ENCODE data around the gene VAMP1.
A peak's percentile ranks its signal among the peaks of the same experiment; 100 is the strongest.
"Not testable (repeated sequence)": the region's sequence is repeated elsewhere in the genome, so short reads cannot be mapped to it uniquely, and the experiment has no call there.

The VAMP1 gene

DNA sequence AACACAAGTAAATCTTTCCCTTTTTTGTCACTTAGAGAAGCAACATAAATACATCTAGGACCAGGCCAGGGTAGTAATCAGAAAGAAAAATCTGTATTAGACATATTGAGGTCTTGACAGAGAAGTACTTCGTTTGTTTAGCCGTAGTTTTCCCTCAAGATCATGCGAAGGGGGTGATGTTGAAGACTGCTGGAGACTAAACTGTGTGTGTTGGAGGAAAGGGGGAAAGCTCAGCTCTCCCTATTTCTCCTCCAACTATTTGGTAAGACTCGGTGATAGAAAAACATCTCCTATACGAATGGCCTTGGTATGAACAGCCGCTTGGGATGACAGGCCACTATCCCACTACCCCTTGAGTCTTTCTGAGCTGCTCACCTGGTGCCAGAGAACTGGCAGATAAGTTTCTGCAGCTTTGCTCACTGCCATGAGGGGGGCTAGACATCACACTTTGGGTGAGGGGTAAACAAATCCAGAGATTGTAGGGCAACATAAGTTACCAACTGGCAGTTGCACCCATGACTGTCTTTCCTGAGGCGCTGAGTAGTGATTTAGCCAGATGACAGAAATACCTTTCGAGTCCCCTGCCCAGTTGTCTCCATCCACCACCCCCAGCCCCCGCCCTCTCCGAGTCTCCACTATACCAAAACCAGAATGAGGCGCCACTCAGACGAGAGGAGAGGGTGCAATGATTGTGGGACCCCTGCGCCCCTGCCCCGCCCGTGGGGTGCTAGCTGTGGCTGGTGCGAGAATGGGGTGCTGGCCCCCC is 685 bp downstream of the VAMP1 start:
- DNase-seq (ENCODE audit: low read depth in 2 of 2, low spot score in 1 of 2) = no peak

DNA sequence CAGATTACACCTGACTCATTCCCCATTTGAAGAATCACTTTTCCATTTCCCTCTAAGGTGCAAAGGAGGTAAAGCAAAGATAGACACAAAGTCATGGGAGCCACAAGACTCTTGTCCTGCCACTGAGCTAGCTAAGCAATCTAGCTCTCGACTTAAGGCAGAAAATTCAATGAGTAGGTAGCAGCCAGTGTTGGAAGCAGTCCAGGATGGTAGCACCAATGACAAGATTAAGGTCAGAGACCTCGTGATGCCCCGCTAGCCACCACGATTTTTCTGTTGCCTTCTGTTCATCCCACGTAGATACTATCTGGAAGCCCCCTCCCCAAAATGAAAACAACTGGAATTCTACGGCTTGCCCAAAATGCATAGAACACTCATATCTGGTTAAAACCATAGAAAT is 1.4 kb downstream of the VAMP1 start:
- no peak for DNase-seq (ENCODE audit: low read depth in 2 of 2, low spot score in 1 of 2)

DNA sequence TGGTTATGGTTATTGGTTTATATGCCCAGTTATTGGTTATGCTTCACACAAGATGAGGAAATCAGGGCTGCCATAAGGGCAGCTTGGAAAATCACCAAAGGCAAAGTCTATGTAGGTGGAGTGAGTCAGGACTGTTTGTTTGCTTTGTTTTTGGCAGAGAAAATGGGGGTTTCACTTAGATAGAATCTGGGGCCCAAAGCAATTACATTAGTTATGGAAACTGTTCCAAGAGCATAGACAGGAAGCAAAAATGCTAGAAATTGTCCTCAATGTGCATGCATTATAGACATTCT is 2.2 kb downstream of the VAMP1 start:
- no peak for DNase-seq (ENCODE audit: low read depth in 2 of 2, low spot score in 1 of 2)

DNA sequence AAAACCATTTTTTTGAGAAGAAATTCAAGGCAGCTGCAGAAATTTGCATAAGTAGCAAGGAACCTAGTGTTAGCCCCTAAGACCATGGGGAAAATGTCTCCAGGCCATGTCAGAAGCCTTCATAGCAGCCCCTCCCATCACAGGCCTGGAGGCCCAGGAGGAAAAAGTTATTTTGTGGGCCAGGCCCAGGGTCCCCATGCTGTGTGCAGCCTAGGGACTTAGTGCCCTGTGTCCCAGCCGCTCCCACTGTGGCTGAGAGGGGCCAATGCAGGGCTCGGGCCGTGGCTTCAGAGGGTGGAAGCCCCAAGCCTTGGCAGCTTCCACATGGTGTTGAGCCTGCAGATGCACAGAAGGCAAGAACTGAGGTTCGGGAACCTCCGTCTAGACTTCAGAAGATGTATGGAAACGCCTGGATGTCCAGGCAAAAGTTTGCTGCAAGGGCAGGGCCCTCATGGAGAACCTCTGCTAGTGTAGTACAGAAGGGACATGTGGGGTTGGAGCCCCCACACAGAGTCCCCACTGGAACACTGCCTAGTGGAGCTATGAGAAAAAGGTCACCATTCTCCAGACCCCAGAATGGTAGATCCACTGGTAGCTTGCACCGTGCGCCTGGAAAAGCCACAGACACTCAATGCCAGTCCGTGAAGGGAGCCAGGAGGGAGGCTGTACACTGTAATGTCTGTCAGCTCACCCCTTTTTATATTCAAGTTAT is 2.8 kb downstream of the VAMP1 start:
- not testable (repeated sequence) for DNase-seq (ENCODE audit: low read depth in 2 of 2, low spot score in 1 of 2)

DNA sequence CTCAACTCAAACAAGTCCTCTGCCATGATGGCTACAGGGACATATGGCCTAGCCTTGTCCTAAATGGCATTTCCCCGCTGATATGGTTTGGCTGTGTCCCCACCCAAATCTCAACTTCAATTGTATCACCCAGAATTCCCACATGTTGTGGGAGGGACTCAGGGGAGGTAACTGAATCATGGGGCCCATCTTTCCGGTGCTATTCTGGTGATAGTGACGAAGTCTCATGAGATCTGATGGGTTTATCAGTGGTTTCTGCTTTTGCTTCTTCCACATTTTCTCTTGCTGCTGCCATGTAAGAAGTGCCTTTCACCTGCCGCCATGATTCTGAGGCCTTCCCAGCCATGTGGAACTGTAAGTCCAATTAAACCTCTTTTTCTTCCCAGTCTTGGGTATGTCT is 3.7 kb downstream of the VAMP1 start:
- not testable (repeated sequence) for DNase-seq (ENCODE audit: low read depth in 2 of 2, low spot score in 1 of 2)

DNA sequence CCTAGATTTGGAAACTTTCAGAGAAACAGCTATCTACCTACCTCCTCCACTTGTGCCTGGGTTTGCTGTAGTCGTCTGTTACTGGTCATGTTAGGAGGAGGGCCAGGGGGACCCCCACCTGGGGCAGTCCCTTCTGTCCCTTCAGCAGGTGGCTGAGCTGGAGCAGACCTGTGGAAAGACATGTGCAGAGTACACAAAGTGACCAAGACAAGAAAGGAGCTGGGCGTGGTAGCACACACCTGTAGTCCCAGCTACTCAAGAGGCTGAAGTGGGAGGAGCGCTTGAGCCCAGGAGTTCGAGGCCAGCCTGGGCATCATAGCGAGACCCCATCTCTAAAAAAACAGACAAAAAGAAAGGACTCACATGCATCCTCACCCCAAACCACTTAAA is 4.3 kb downstream of the VAMP1 start:
- no peak for DNase-seq (ENCODE audit: low read depth in 2 of 2, low spot score in 1 of 2)

DNA sequence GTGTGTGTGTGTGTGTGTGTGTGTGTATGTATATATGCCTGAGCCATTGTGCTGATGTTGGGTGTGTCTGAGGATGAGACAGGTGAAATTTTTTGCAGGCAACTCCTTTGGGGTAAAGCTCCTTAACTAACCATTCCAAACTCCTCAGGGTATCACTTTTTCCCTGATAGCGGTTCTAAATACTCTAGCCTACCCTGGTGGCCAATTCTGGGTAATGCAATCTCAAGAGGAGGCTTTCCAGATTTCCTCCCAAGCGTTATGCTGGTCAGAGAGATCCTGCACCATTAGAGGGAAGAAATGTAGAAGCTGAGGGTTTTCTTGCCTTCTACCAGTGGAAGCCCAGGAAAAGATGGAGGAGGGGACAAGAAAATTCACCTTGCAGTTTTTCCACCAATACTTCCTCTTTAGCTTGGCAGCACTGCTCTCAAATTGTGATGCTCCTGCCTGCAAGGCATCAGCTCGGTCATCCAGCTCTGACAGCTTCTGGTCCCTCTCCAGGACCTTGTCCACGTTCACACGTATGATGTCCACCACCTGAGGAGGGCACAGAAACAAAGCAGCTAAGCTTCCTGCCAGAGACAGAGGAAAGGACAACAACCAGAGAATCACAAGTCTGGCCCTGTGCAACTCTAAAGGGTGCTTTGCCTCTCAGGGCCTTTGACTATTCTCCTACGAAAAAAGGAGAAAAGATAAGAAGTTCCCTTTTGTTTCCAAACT is 4.9 kb downstream of the VAMP1 start:
- no peak for DNase-seq (ENCODE audit: low read depth in 2 of 2, low spot score in 1 of 2)

DNA sequence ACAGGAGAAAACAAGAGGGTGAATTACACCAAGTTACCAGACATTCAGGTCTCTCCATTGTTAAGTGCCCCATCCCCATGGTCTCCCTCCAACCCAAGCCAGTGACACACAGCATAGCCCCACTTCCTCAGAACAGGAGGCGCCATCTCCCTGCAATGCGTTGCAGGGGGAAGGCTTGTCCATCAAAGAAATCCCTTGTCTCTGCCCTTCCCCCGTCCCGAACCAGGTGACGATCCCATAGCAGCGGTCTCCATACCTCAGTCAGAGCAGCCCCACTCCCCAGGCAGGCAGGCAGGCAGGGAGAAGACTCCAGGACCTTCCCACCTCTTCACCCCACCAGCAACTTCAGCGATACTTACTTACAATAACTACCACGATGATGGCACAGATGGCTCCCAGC is 5.9 kb downstream of the VAMP1 start:
- DNase-seq (ENCODE audit: low read depth in 2 of 2, low spot score in 1 of 2) = no peak

DNA sequence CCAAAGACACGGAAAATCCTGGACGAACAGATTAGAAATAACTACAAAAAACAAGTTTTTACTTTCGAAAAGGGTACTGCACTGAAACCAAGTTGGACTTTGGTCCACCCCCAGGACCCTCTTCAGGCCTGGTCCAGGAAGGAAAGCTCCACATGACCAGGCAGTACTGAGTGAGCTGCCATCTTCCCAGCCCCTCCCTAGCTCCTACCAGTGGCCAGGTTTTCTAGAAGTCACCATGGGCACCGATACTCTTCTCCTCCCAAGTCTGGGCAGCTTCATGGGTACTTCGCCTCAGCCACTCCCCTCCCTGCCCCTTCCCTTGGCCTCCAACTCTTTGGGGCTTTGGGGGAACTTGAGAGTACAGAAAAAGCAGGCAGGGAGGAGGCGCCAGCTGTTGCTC is 6.6 kb downstream of the VAMP1 start:
- no peak for DNase-seq (ENCODE audit: low read depth in 2 of 2, low spot score in 1 of 2)

DNA sequence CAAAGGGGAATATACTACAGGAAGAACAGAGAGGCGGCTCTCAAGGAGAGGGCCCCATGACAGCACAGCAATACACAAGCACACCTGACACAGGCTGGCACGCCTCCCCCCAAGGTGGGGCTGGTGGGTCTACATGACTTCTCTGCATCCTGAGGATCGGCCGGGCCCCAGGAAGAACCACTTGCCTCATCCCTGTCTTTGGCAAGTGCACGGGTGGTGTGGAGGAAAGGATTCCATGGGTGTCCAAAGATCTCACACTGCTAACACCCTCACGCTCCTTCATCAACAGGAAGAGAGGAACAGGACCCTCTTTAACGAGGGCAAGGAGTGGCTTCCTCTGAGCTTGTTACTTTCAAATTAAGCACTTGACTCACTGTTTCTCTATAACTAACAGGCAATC is 7.3 kb downstream of the VAMP1 start:
- no peak for DNase-seq (ENCODE audit: low read depth in 2 of 2, low spot score in 1 of 2)

DNA sequence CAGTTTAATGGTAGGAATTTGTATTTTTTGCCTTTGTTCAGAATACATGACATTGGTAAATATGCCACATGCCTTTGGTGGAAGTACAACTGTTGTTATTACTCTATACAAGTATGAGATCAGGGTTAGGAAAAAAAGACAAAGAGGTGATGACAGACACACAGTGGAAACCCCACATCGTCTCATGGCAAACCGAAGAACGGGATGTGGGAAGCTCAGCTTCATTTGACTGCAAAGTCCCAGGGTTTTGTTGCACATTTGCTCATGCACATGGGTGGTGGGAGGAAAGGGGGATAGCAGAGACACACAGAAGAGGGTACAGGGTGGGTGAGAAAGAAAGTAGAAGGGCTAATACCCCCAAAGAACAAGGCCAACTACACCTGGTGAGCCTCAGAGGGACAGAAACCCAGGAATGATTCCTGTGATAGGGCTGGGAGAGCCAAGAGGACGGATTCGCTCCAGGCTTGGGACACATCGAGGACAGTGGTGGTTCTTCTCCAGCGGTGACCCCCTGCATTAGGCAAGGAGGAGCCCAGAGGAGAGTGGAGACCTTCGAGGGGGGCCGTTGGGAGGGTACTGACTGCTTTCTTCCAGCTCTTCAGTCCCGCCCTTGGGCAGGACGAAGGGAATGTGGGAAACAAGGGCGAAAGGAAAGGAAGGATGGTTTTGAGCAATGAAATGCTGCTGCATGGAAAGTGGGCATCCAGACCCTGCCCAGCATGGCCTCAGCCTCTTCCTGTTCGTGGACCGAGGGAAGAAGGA is 8.1 kb downstream of the VAMP1 start:
- no peak for DNase-seq (ENCODE audit: low read depth in 2 of 2, low spot score in 1 of 2)

DNA sequence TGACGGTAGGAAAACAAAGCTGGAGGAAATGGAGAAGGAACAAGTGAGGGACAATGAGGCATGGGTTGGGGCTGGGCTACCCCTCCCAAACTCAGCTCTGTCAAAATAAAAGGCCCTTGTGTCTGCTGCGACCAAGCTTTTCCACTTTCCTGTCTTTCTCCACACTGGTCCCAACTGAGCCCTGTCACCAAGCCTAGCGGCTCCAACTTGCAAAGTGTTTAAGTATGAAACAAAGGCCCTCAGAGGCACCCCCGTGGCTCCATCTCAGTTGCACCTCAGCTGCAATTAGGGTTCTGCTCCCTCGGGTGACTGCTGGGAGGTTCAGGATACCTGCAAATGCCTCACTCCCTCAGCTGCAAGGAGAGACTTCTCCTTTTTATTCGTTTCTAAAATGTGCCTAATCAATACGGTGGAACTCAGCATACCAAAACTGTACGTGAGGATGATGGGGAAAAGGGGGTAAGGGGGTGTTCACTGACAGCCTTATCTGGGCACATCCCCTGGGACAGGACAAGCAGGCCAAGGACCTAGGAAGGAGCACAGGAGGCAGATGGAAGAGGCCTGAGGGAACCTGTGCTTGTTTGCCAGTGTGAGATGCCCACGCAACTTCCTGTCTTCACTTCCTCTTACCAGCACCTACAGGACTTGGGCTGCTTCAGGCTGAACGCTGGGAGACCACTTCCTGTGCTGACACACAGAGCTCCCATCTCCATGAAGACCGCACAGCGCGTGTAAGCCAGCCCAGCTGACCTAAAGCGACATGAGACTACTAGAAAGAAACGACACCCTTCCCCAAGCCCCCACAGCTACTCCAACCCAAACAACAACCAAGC is 8.9 kb downstream of the VAMP1 start:
- peak; percentile 53 to 65 for DNase-seq (ENCODE audit: low read depth in 2 of 2, low spot score in 1 of 2)

DNA sequence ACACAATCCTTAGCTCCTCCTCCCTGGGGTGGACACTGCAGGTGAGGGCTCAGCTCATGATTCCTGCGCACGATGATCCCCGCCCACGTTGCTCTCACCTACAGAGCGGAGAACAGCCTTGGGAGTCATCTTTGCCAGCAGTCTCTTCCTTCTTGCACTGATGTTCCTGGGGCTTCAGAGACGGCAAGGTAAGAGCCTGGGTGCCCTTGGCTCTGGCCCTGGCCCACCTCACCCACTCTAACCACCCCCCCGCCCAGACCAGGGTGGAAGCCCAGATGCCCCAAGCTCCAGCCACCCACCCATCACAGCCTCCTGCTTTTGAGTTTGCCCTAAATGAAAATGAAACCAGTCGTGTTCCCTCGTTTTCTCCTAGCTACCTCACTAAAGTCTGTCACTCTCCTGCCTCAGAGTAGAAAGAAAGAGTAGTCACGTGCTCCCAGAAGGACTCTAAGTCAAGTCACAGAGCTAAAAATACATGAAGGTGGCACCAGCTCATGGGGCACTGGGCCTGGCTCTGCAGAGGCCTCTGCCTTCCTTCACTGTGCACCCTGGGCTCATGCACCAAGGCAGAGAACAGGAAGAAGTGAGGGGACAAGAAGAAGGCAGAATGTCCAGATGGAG is 9.6 kb downstream of the VAMP1 start:
- no peak for DNase-seq (ENCODE audit: low read depth in 2 of 2, low spot score in 1 of 2)

DNA sequence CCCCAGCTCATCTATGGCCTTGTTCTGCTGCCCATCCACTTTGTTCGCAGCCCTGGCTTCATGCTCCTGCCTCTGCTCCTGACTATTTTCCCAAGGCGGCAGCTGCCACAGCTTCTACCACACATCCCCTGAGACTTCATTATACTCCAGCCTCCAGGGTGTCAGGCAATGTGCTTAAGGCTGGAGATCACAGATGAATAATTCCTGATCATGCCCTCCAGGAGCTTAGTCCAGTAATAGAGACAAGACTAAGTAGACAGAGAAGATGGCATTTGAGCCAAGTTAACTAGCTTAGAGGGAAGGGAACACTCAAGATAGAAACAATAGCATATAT is 11.5 kb downstream of the VAMP1 start:
- DNase-seq (ENCODE audit: low read depth in 2 of 2, low spot score in 1 of 2) = no peak

DNA sequence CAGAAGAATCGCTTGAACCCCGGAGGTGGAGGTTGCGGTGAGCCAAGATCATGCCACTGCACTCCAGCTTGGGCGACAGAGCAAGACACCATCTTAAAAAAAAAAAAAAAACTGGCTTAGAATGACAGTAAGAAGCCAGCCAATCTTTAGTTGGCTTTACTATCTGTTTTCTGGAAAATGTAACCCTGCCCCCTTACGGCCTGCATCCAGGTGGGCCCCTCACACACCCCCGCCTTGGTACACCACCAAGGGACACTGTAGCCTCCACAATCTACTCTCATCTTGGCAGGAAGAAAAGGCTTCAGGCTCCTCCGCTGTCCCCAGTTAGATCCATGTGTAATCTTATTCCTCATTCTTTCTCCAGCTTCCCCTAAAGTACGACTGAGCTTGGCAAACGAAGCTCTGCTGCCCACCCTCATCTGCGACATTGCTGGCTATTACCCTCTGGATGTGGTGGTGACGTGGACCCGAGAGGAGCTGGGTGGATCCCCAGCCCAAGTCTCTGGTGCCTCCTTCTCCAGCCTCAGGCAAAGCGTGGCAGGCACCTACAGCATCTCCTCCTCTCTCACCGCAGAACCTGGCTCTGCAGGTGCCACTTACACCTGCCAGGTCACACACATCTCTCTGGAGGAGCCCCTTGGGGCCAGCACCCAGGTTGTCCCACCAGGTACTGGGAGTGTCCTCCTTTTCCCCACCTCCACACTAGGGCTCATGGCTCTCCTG is 12.0 kb downstream of the VAMP1 start:
- no peak for DNase-seq (ENCODE audit: low read depth in 2 of 2, low spot score in 1 of 2)

DNA sequence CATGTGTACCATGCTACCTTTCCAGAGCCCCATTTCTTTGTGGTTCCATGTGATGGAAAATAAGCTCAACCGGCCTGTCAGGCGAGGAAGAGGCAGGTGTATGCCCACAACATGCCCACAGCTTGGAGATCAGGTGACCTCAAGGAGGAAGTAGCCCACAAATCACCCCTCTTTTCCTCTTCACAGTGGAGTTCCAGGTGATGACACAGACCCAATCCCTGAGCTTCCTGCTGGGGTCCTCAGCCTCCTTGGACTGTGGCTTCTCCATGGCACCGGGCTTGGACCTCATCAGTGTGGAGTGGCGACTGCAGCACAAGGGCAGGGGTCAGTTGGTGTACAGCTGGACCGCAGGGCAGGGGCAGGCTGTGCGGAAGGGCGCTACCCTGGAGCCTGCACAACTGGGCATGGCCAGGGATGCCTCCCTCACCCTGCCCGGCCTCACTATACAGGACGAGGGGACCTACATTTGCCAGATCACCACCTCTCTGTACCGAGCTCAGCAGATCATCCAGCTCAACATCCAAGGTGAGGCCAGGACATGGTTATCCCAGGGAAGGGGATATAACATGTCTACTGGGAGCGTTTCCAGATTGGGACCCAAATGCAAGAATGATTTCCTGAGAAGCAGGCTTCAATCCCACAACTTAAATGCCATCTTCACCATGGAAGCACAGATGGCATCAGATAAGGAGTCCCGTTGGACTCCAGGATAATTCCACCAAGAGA is 13.1 kb downstream of the VAMP1 start:
- no peak for DNase-seq (ENCODE audit: low read depth in 2 of 2, low spot score in 1 of 2)

DNA sequence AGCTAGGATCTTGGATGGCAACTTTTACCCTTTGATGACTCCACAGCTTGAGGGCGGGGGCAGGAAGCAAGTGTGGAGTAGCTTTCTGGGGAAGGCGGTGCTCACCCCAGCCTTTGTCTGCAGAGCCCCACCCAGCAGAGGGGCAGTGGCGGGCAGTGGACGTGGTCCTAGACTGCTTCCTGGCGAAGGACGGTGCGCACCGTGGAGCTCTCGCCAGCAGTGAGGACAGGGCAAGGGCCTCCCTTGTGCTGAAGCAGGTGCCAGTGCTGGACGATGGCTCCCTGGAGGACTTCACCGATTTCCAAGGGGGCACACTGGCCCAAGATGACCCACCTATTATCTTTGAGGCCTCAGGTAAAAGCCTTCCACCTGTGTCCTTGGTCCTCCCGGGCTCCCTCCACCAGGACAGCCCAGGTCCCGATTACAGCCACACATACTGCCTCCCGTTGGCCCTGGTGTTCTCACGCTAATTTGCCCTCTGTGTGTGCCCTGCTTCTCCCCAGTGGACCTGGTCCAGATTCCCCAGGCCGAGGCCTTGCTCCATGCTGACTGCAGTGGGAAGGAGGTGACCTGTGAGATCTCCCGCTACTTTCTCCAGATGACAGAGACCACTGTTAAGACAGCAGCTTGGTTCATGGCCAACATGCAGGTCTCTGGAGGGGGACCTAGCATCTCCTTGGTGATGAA is 17.4 kb downstream of the VAMP1 start:
- DNase-seq (ENCODE audit: low read depth in 2 of 2, low spot score in 1 of 2) = no peak

DNA sequence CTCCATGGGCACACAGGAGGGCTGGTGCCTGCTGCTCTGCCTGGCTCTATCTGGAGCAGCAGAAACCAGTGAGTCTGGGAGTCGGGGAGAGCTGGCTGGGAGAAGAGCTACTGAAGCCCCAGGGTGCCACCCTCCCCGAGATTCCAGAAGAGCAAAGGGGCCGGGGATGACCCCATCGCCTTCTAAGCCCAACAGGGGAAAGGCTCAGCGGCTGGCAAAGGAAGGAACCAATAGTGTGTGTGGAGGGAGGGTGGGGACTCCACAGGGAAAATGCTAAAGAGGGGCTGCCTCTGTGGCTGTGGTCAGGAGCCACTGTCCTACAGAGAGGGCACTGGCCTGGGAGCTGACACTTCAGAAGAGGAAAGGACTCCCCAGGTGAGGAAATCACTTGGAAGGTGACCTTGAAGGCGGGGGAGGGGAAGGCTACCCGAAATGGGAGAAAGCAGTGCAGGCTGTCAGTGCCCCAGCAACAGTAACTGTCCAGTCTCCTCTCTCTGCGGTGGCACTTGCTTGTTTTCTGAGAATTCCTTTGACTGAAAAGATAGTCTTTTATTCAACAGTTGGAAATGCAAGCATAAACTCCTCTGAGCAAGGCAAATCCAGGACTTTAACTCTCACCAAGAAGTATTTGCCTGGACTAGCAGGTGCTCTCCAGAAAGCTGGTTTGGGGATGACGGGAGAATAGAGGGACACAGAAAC is 18.1 kb downstream of the VAMP1 start:
- no peak for DNase-seq (ENCODE audit: low read depth in 2 of 2, low spot score in 1 of 2)

Data from stimulated activated CD8-positive, alpha-beta memory T cell treated with anti-CD3 and anti-CD28 coated beads, Interleukin-4, amount 100 ng/mL, for 1 hour (primary cell).